Right cardiac atrium (tissue), 5 donors: ENCODE measurements around the gene SERTAD3. TPM values are rescaled to one million over a fixed set of nuclear protein-coding genes. Genes with fewer than 3 reads are reported as not detected.
A peak's percentile ranks its signal among the peaks of the same experiment; 100 is the strongest.
"Not testable (repeated sequence)": the region's sequence is repeated elsewhere in the genome, so short reads cannot be mapped to it uniquely, and the experiment has no call there.

Experiments used
- ATAC-seq, 2 donors: fragments of 200-7000 bp; cut with Tn5 transposase; one replicate each; pipeline versions ENCODE4 v1.8.0 to v1.9.1; 2020; ENCODE audit warnings: moderate library complexity in 2 of 2, mild to moderate bottlenecking in 1 of 2
- DNase-seq, 3 donors: peaks; one replicate each; pipeline ENCODE4 v3.0.0-alpha.2; 2020
- H3K27ac ChIP-seq: one replicate; pipeline ENCODE4 v1.5.1; 2013; ENCODE audit warnings: mild to moderate bottlenecking, low read length, control low read depth, moderate library complexity
- H3K27me3 ChIP-seq: one replicate; pipeline ENCODE4 v1.6.1; 2013; ENCODE audit not compliant: control insufficient read depth, insufficient read depth
- H3K4me1 ChIP-seq: one replicate; pipeline ENCODE4 v1.6.1; 2013; ENCODE audit warnings: low read length; ENCODE audit not compliant: control insufficient read depth, insufficient read depth
- H3K4me3 ChIP-seq: one replicate; pipeline ENCODE4 v1.5.1; 2013; ENCODE audit warnings: low read length, control low read depth
- H3K9me3 ChIP-seq: one replicate; pipeline ENCODE4 v1.6.1; 2013; ENCODE audit warnings: low read length; ENCODE audit not compliant: control insufficient read depth
- WGBS: extraction: QIAGEN DNeasy Blood & Tissue Kit; methylation state at CpG from one replicate; pipeline ENCODE4 v1.1.7; 2013; 5-methylcytosine and 5-hydroxymethylcytosine counted together
- intact Hi-C, 4 donors: fragments of 100-400 bp; cut with DNase I; formaldehyde crosslinking; loops; one replicate each; pipeline versions ENCODE4 v1.11.0 to v1.14.0; 2022 to 2023
- polyA plus RNA-seq: library from polyadenylated mRNA; stranded (reverse); fragments of 200-250 nt; gene quantifications from one replicate; pipeline ENCODE4 v1.2.3, GENCODE V29; 2013
- total RNA-seq, 4 donors: library from RNA; stranded (reverse); fragmentation: NEBNext Ultra II Directional; extraction: Animal tissue kit (Norgen Biotek cat#: 25700); gene quantifications; one replicate each; pipeline ENCODE4 v1.2.1, GENCODE V29; 2021
- donor health status: healthy with polysubstance abuse.
- donor health status: DM: no; HTN: yes; CAD: no.
- donor health status: DM: no; HTN: no; CAD: no.
- donor health status: DM: no; HTN: yes; CAD: no; lungs with severe emphysema.
- donor health status: DM: yes; HTN: yes; CAD: no.

The SERTAD3 gene
- total and polyA plus RNA-seq, 5 donors: 31.5 to 48.2 (median 36.2) TPM

GRCh38 chr19:40457953-40458596, 13.9 kb upstream of the SERTAD3 start:
- H3K4me3 ChIP-seq: no peak overlapping the region
- peak in 1 of 2 donors; percentile 11 for ATAC-seq
- 88% methylated on average over 27 of the region's 27 CpGs for WGBS

GRCh38 chr19:40457048-40457447, 12.9 kb upstream of the SERTAD3 start:
- intact Hi-C loops: no loop called here
- Histone ChIP-seq H3K9me3 (no peaks in the 10 kb centered on the region), H3K4me3 (no peak overlapping the region), H3K27ac (no peak overlapping the region), H3K27me3 (no peaks in the 10 kb centered on the region), H3K4me1 (no peaks in the 10 kb centered on the region)
- ATAC-seq (no peak), DNase-seq (peak in 1 of 3 donors; percentile 2)
- WGBS: 83% methylated on average over 5 of the region's 5 CpGs

More at GRCh38 chr19:40457953-40458596, 13.9 kb upstream of the SERTAD3 start:
- H3K27me3 ChIP-seq: no peaks in the 10 kb centered on the region
- intact Hi-C loops: no loop called here
- DNase-seq: peak in 1 of 3 donors; percentile 48
- H3K4me1 ChIP-seq: no peaks in the 10 kb centered on the region
- H3K9me3 ChIP-seq: no peaks in the 10 kb centered on the region
- no peak overlapping the region for H3K27ac ChIP-seq

- DNase-seq, ATAC-seq, H3K27me3 ChIP-seq, H3K4me3 ChIP-seq, H3K27ac ChIP-seq, H3K4me1 ChIP-seq, H3K9me3 ChIP-seq, intact Hi-C loops: not testable (repeated sequence)
- 94% methylated on average over 6 of the region's 6 CpGs for WGBS
Observed at GRCh38 chr19:40453943-40454342, 9.8 kb upstream of the SERTAD3 start.

- Histone ChIP-seq H3K4me3 (no peak overlapping the region), H3K9me3 (no peaks in the 10 kb centered on the region), H3K27ac (no peak overlapping the region), H3K27me3 (no peaks in the 10 kb centered on the region), H3K4me1 (no peaks in the 10 kb centered on the region)
- intact Hi-C loops: no loop called here
- ATAC-seq (no peak), DNase-seq (no peak)
- WGBS: 86% methylated on average over 5 of the region's 5 CpGs
Observed at GRCh38 chr19:40453151-40453735, 9.1 kb upstream of the SERTAD3 start.

- DNase-seq (no peak), ATAC-seq (no peak)
- intact Hi-C loops: no loop called here
Observed at GRCh38 chr19:40452016-40452415, 7.9 kb upstream of the SERTAD3 start.

GRCh38 chr19:40450664-40451063, 6.5 kb upstream of the SERTAD3 start:
- intact Hi-C loops: no loop called here
- ATAC-seq: no peak

More at GRCh38 chr19:40452016-40452415, 7.9 kb upstream of the SERTAD3 start:
- 61% methylated on average over 5 of the region's 5 CpGs for WGBS
- Histone ChIP-seq H3K4me3 (no peak overlapping the region), H3K4me1 (no peaks in the 10 kb centered on the region), H3K27ac (no peak overlapping the region), H3K9me3 (no peaks in the 10 kb centered on the region), H3K27me3 (no peaks in the 10 kb centered on the region)

GRCh38 chr19:40449506-40449905, 5.4 kb upstream of the SERTAD3 start:
- Histone ChIP-seq H3K27ac (no peak overlapping the region), H3K27me3 (no peaks in the 10 kb centered on the region), H3K4me1 (no peaks in the 10 kb centered on the region), H3K4me3 (no peak overlapping the region), H3K9me3 (no peaks in the 10 kb centered on the region)
- ATAC-seq (no peak), DNase-seq (no peak)
- intact Hi-C loops: loop anchor here in 1 of 4 donors (10.0 kb wide), 1 partner anchor 105 kb away; the partner anchor contains the start of genes C19orf47 and PLD3
- WGBS: 89% methylated on average over 4 of the region's 4 CpGs

More at GRCh38 chr19:40450664-40451063, 6.5 kb upstream of the SERTAD3 start:
- no peak overlapping the region for H3K27ac ChIP-seq
- WGBS: 94% methylated on average over 4 of the region's 4 CpGs
- H3K4me1 ChIP-seq: no peaks in the 10 kb centered on the region
- DNase-seq: no peak
- H3K9me3 ChIP-seq: no peaks in the 10 kb centered on the region
- no peaks in the 10 kb centered on the region for H3K27me3 ChIP-seq
- H3K4me3 ChIP-seq: no peak overlapping the region

- intact Hi-C loops: loop anchor here in 1 of 4 donors (10.0 kb wide), 1 partner anchor 102 kb away; the partner anchor contains the start of genes C19orf47 and PLD3
- 81% methylated on average over 8 of the region's 8 CpGs for WGBS
- no peak overlapping the region for H3K27ac ChIP-seq
- H3K9me3 ChIP-seq: no peaks in the 10 kb centered on the region
- peaks cover 3% of the 10 kb centered on the region for H3K4me1 ChIP-seq
- ATAC-seq: no peak
- no peak overlapping the region for H3K4me3 ChIP-seq
- no peak for DNase-seq
- no peaks in the 10 kb centered on the region for H3K27me3 ChIP-seq
Observed at GRCh38 chr19:40446263-40446784, 2.2 kb upstream of the SERTAD3 start.

GRCh38 chr19:40445780-40446262, 1.7 kb upstream of the SERTAD3 start:
- no peak for DNase-seq
- peaks cover 3% of the 10 kb centered on the region for H3K4me1 ChIP-seq
- ATAC-seq: no peak
- H3K27me3 ChIP-seq: no peaks in the 10 kb centered on the region
- intact Hi-C loops: loop anchor here in 1 of 4 donors (10.0 kb wide), 1 partner anchor 101 kb away; the partner anchor contains the start of genes C19orf47 and PLD3
- H3K4me3 ChIP-seq: no peak overlapping the region
- H3K9me3 ChIP-seq: no peaks in the 10 kb centered on the region
- H3K27ac ChIP-seq: no peak overlapping the region
- WGBS: 70% methylated on average over 9 of the region's 9 CpGs

- Histone ChIP-seq H3K4me3 (peak overlapping the region; percentile 95), H3K4me1 (peaks cover 3% of the 10 kb centered on the region), H3K27me3 (no peaks in the 10 kb centered on the region), H3K27ac (peak overlapping the region; percentile 43), H3K9me3 (no peaks in the 10 kb centered on the region)
- intact Hi-C loops: loop anchor here in 1 of 4 donors (10.0 kb wide), 1 partner anchor 100 kb away; the partner anchor contains the start of genes C19orf47 and PLD3
- WGBS: 17% methylated on average over 18 of the region's 18 CpGs
- DNase-seq: no peak
- ATAC-seq: no peak
Observed at GRCh38 chr19:40444825-40445312, 734 bp upstream of the SERTAD3 start.
